OCI-LY7 (cell line): ENCODE data around the gene ADCY9. TPM values are rescaled to one million over a fixed set of nuclear protein-coding genes. Genes with fewer than 3 reads are reported as not detected.

ENCODE experiments used
- BruUV-seq: library from RNA; stranded (reverse); fragments of 400-500 nt; replicated peaks from 2 replicates; lab custom pipeline; 2021; lab: Mats Ljungman, UMichigan
- CTCF ChIA-PET: fragments of 300-600 bp; sonication (Branson Sonifier 250); formaldehyde crosslinking; loops from one replicate; lab custom pipeline; 2022; ENCODE audit warnings: antibody characterized with exemption; ENCODE audit not compliant: unreplicated experiment; lab: Charles Lee
- POLR2A ChIA-PET: fragments of 300-600 bp; sonication (Branson Sonifier 250); formaldehyde crosslinking; loops from one replicate; lab custom pipeline; 2022; ENCODE audit warnings: antibody characterized with exemption; lab: Charles Lee
- DNase-seq: peaks from one replicate; pipeline ENCODE4 v3.0.0-alpha.2; 2015; ENCODE audit warnings: low spot score
- H2AFZ ChIP-seq: fragments of 200-600 bp; sonication (generic), shearing (Covaris generic); 2 replicates; pipeline ENCODE4 v1.6.1; 2014; ENCODE audit warnings: mild to moderate bottlenecking, antibody characterized with exemption, low read length, moderate library complexity
- H3K27ac ChIP-seq: fragments of 200-600 bp; sonication (generic); 2 replicates; pipeline ENCODE4 v1.5.1; 2014; ENCODE audit warnings: mixed run types, low read depth, mild to moderate bottlenecking, moderate library complexity, low read length, inconsistent platforms; ENCODE audit not compliant: poor library complexity, severe bottlenecking
- H3K36me3 ChIP-seq: fragments of 200-600 bp; sonication (generic); 2 replicates; pipeline ENCODE4 v1.6.1; 2014; ENCODE audit warnings: mild to moderate bottlenecking, antibody characterized with exemption, low read length, moderate library complexity, mixed read lengths; ENCODE audit not compliant: insufficient read depth
- H3K4me1 ChIP-seq: fragments of 200-600 bp; sonication (generic); 2 replicates; pipeline ENCODE4 v1.5.1; 2014; ENCODE audit warnings: mild to moderate bottlenecking, low read length; ENCODE audit not compliant: insufficient read depth, poor library complexity, severe bottlenecking
- H3K4me2 ChIP-seq: fragments of 200-600 bp; sonication (generic); 2 replicates; pipeline ENCODE4 v1.6.1; 2014; ENCODE audit warnings: mild to moderate bottlenecking, low read length
- H3K4me3 ChIP-seq: fragments of 200-600 bp; sonication (generic); 2 replicates; pipeline ENCODE4 v1.5.1; 2014; ENCODE audit warnings: mild to moderate bottlenecking, low read depth, low read length; ENCODE audit not compliant: poor library complexity, severe bottlenecking
- H3K79me2 ChIP-seq: fragments of 200-600 bp; sonication (generic); 2 replicates; pipeline ENCODE4 v1.6.1; 2016; ENCODE audit warnings: low read depth, mild to moderate bottlenecking, low read length, moderate library complexity, mixed read lengths; ENCODE audit not compliant: insufficient read depth
- H3K9me2 ChIP-seq: fragments of 200-600 bp; sonication (generic); 2 replicates; pipeline ENCODE4 v1.6.1; 2016; ENCODE audit warnings: mild to moderate bottlenecking, low read length, mixed read lengths; ENCODE audit not compliant: insufficient read depth
- H3K9me3 ChIP-seq: fragments of 200-600 bp; sonication (generic); 2 replicates; pipeline ENCODE4 v1.6.1; 2014; ENCODE audit warnings: mild to moderate bottlenecking, mixed run types, low read length, mixed read lengths
- H4K20me1 ChIP-seq: fragments of 200-600 bp; sonication (generic); 2 replicates; pipeline ENCODE4 v1.6.1; 2014; ENCODE audit warnings: mild to moderate bottlenecking, antibody characterized with exemption, low read length, moderate library complexity, mixed read lengths; ENCODE audit not compliant: insufficient read depth
- EZH2phosphoT487 ChIP-seq: fragments of 200-600 bp; sonication (generic); IDR thresholded peaks from 2 replicates; pipeline ENCODE4 v1.6.1; 2018; ENCODE audit warnings: low read depth, borderline replicate concordance, mild to moderate bottlenecking, mixed run types, antibody characterized with exemption, low read length, moderate library complexity, mixed read lengths
- intact Hi-C: fragments of 100-400 bp; cut with micrococcal nuclease; formaldehyde crosslinking; loops from one replicate; pipeline ENCODE4 v1.10.0; 2022; ENCODE audit not compliant: unreplicated experiment
- total RNA-seq, 2 experiments: library from RNA; depleted of rRNA in 1 of 2; stranded (reverse); fragments of >200 nt in 1 of 2; shearing (Covaris generic) in 1 of 2; gene quantifications; 2 replicates each; pipeline ENCODE4 v1.2.3, GENCODE V29; 2014 to 2022
- TF ChIP-seq, protein P1 (sequence below): fragments of 200-600 bp; sonication (generic); conservative IDR thresholded peaks from 2 replicates; pipeline ENCODE4 v1.5.1; 2014; ENCODE audit warnings: mild to moderate bottlenecking, antibody characterized with exemption, low read length, moderate library complexity, mixed read lengths

Gene ADCY9
- total RNA-seq, 2 experiments from 2014 or later: 0.22 to 0.34 TPM

DNA sequence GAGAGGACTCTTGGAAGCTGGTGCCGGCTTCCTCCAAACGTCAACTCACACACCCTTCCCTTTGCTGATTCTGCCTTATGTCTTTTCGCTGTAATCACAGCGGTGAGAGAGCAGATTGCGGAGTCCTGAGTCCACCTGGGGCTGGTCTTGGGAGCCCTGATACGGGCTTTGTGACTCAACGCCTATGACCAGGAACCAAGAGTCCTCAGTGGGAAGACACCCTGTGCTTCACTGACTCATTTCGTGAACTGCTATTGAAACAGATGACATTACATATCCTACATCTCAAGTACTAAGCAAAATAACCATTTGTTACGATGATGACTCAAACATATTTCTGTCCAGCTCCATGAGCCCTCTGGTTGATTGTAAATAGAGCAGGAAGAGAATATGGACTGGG lies 145.0 kb downstream of the ADCY9 start:
- intact Hi-C loops: no loop called here
- Histone ChIP-seq H2AFZ (no peak overlapping the region), H3K4me2 (no peak overlapping the region), H3K79me2 (no peaks in the 10 kb centered on the region), H3K36me3 (no peaks in the 10 kb centered on the region), H3K4me3 (no peak overlapping the region), H4K20me1 (no peaks in the 10 kb centered on the region), H3K27ac (no peak overlapping the region), H3K9me2 (no peaks in the 10 kb centered on the region), H3K4me1 (no peaks in the 10 kb centered on the region), H3K9me3 (no peaks in the 10 kb centered on the region)
- ChIA-PET POLR2A (interaction anchor here (0.6 kb wide), 1 partner anchor 162 kb away, joined by 3 read pairs; no protein-coding TSS in a partner anchor), CTCF (no interaction called here)
- DNase-seq: no peak
- no TSS peak for BruUV-seq
- TF ChIP-seq, protein P1, sequence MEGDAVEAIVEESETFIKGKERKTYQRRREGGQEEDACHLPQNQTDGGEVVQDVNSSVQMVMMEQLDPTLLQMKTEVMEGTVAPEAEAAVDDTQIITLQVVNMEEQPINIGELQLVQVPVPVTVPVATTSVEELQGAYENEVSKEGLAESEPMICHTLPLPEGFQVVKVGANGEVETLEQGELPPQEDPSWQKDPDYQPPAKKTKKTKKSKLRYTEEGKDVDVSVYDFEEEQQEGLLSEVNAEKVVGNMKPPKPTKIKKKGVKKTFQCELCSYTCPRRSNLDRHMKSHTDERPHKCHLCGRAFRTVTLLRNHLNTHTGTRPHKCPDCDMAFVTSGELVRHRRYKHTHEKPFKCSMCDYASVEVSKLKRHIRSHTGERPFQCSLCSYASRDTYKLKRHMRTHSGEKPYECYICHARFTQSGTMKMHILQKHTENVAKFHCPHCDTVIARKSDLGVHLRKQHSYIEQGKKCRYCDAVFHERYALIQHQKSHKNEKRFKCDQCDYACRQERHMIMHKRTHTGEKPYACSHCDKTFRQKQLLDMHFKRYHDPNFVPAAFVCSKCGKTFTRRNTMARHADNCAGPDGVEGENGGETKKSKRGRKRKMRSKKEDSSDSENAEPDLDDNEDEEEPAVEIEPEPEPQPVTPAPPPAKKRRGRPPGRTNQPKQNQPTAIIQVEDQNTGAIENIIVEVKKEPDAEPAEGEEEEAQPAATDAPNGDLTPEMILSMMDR: no peak
- no peak for TF ChIP-seq EZH2phosphoT487

DNA sequence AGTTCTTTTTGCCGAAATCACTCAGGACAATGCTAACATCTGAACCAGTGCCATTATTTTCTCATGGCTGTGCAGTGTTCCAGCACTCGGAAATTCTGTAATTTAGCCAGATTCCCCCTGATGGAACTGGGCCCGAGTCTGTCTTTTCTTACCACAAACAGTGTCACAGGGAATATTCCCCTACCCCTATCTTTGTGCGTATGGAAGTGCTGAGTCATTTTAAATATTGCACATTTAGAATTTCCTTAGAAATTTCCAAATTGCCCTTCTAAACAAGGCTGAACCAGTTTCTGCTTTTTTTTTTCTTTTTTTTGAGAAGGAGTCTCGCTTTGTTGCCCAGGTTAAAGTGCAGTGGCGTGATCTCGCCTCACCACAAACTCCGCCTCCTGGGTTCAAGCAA lies 147.7 kb downstream of the ADCY9 start:
- CTCF ChIA-PET: no interaction called here
- Histone ChIP-seq H3K4me3 (no peak overlapping the region), H3K9me2 (no peaks in the 10 kb centered on the region), H3K9me3 (no peaks in the 10 kb centered on the region), H3K4me2 (no peak overlapping the region), H2AFZ (no peak overlapping the region), H3K27ac (no peak overlapping the region), H4K20me1 (no peaks in the 10 kb centered on the region), H3K36me3 (no peaks in the 10 kb centered on the region), H3K4me1 (no peaks in the 10 kb centered on the region), H3K79me2 (no peaks in the 10 kb centered on the region)
- DNase-seq: no peak
- TF ChIP-seq EZH2phosphoT487: no peak
- TF ChIP-seq, protein P1: no peak
- intact Hi-C loops: no loop called here
- POLR2A ChIA-PET: interaction anchor here (0.6 kb wide), 1 partner anchor 113 kb away, joined by 4 read pairs; no protein-coding TSS in a partner anchor
- no TSS peak for BruUV-seq

DNA sequence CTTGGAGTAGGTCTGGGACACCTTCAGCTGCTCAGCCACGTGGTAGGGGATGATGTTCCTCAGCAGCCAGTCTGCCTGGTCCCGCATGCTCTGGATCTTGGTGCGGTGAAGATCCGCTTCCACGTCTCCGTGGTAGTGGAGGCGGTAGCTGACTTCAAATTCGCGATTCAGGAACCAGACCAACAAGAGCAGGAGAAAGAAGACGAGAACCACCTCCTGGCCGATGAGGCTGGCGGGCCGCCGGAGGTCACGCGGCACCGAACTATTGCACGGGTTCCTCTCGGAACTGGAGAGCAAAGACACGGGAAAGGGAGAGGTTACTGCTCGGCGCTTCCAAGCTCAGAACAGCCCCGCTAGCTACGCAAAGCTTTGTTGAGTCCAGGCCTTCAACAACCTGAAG lies 149.6 kb downstream of the ADCY9 start:
- Histone ChIP-seq H3K4me2 (no peak overlapping the region), H3K79me2 (no peaks in the 10 kb centered on the region), H3K4me1 (no peaks in the 10 kb centered on the region), H3K9me3 (no peaks in the 10 kb centered on the region), H3K9me2 (no peaks in the 10 kb centered on the region), H3K4me3 (no peak overlapping the region), H4K20me1 (no peaks in the 10 kb centered on the region), H2AFZ (no peak overlapping the region), H3K27ac (no peak overlapping the region), H3K36me3 (no peaks in the 10 kb centered on the region)
- no peak for DNase-seq
- ChIA-PET CTCF (interaction anchor here (0.6 kb wide), 1 partner anchor 255 kb away, joined by 3 read pairs; no protein-coding TSS in a partner anchor), POLR2A (no interaction called here)
- intact Hi-C loops: no loop called here
- no peak for TF ChIP-seq EZH2phosphoT487
- TF ChIP-seq, protein P1: no peak
- BruUV-seq: no TSS peak
